GM18511 (cell line): ENCODE data around the gene TXN2.

Experiments
- ATAC-seq: cut with Tn5 transposase; IDR thresholded peaks from one replicate; pipeline ENCODE4 v1.9.1; 2021; ENCODE audit warnings: mild to moderate bottlenecking, moderate library complexity; ENCODE audit not compliant: unreplicated experiment

The TXN2 gene

GRCh38 chr22:36486619-36487384, 5.4 kb upstream of the TXN2 start:
- no peak for ATAC-seq

GRCh38 chr22:36480941-36481392, 473 bp downstream of the TXN2 start:
- ATAC-seq: peak; percentile 47

- no peak for ATAC-seq
Observed at GRCh38 chr22:36478966-36479365, 2.5 kb downstream of the TXN2 start.

- no peak for ATAC-seq
Observed at GRCh38 chr22:36475341-36475740, 6.1 kb downstream of the TXN2 start.

- ATAC-seq: no peak
Observed at GRCh38 chr22:36472689-36473088, 8.8 kb downstream of the TXN2 start.

- ATAC-seq: no peak
Observed at GRCh38 chr22:36471341-36471821, 10.1 kb downstream of the TXN2 start.

- no peak for ATAC-seq
Observed at GRCh38 chr22:36470994-36471331, 10.5 kb downstream of the TXN2 start.

- ATAC-seq: no peak
Observed at GRCh38 chr22:36470162-36470993, 11.1 kb downstream of the TXN2 start.

GRCh38 chr22:36469094-36469710, 12.2 kb downstream of the TXN2 start:
- no peak for ATAC-seq

GRCh38 chr22:36467946-36468345, 13.5 kb downstream of the TXN2 start:
- ATAC-seq: no peak

- ATAC-seq: no peak
Observed at GRCh38 chr22:36467042-36467810, 14.2 kb downstream of the TXN2 start.

GRCh38 chr22:36466258-36466657, 15.2 kb downstream of the TXN2 start:
- no peak for ATAC-seq

GRCh38 chr22:36465232-36466021, 16.0 kb downstream of the TXN2 start:
- no peak for ATAC-seq

- ATAC-seq: no peak
Observed at GRCh38 chr22:36464715-36465231, 16.7 kb downstream of the TXN2 start.

GRCh38 chr22:36463783-36464184, 17.7 kb downstream of the TXN2 start:
- no peak for ATAC-seq

- ATAC-seq: no peak
Observed at GRCh38 chr22:36461665-36462649, 19.5 kb downstream of the TXN2 start.

- ATAC-seq: no peak
Observed at GRCh38 chr22:36460202-36460601, 21.2 kb downstream of the TXN2 start.

- no peak for ATAC-seq
Observed at GRCh38 chr22:36457688-36458450, 23.6 kb downstream of the TXN2 start.
